GM18861 (cell line): ENCODE data around the gene BTRC.

ENCODE experiments used
- ATAC-seq: cut with Tn5 transposase; IDR thresholded peaks from one replicate; pipeline ENCODE4 v1.9.1; 2021; ENCODE audit not compliant: unreplicated experiment

BTRC gene

DNA sequence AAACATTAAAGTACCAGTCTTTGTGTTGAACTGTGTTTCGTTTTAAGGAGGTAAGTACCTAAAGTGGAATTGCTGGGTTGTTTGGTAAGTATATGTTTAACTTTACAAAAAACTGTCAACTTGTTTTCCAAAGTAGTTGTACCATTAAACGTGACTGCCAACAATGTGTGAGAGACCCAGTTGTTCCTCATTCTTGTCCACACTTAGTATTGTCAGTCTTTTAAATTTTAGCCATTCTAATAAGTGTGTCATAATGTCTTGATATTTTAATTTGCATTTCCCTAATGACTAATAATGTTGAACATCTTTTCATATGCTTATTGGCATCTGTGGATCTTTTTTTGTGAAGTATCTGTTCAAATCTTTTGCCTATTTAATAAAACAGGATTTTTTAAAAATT lies 159.8 kb downstream of the BTRC start:
- ATAC-seq, result no peak

DNA sequence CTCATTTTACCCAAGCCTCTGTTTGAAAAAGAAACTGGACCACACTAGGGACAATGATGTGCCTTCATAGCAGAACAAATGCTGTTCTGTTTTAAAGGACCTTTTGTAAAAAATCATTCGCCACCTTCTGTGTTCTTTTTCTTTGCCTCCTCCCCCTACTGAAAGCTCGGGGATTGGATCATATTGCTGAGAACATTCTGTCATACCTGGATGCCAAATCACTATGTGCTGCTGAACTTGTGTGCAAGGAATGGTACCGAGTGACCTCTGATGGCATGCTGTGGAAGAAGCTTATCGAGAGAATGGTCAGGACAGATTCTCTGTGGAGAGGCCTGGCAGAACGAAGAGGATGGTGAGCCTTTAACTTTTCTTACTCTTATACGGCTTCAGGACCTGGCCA lies 171.9 kb downstream of the BTRC start:
- ATAC-seq, result no peak

DNA sequence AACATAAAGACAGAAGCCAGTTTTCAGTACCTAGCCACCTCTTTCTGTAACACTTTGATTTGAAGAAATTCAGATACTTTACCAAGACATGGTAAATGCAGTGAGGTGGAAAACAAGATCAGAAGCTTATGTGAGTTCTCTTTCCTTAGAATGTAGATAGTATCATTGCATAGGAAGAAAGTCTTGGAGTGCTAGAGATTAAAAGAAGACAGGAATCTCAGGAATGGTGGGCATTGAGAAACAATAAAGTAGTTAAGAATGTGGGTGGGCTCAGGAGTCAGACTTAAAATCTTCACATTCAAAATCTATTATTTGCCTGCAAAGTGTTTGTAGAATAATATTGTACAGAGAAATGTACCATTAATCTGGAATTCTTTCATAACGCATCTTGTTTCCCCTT lies 175.2 kb downstream of the BTRC start:
- ATAC-seq, result no peak

DNA sequence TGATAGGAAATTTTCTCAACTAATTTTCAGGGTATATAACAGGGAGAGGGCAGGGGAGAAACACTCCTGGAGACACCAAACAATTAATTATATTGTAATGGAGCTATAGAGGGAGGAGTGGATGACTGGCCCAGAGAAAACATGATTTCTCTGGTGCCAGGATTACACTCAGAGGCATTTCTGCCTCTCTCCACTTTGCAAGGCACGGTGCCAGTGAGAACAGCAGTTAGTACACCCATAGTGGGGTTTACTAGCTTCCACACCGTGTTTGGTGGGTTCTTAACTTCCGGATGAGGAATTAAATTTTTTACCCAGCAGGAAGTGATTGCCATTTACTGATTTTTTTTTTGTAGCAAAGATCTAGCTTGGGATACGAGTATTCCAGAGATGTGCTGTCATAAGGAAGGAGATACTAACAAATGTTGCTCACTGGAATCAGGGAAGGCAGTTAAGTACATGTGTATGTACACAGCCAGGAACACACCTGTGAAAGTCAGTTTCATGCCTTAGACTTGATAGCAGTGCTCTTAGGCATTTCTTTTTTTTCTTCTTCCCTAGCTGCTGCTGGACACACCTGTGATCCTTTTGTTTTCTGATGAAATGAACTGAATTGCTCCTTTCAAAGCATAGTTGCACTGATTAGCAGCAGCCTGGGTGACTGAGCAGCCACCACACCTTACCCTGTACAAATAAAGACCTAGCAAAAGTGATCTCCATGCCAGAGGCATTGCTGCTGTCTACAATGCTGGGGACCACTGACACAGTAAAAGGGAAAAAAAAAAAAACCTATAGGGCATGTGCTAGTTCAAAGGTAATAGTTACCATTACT lies 176.0 kb downstream of the BTRC start:
- ATAC-seq, result no peak

DNA sequence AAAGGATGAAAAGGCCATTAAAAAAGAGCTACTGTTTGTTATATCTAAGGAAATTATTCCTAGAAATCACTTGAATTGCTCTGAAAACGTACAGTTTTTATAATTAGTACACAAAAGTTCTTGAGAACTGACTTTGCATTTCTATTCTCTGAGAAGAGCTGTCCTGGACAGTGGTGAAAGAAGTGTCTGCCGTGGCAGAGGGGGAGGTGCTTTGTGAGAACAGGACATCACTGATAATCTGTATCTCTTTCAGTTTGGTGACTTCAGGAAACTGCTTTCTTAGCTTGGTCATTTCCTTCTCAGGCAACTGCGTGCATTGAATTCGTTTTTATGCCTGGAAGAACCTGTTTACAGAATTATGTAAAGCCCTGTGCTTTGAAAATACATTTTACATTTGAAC lies 182.0 kb downstream of the BTRC start:
- ATAC-seq, result no peak

DNA sequence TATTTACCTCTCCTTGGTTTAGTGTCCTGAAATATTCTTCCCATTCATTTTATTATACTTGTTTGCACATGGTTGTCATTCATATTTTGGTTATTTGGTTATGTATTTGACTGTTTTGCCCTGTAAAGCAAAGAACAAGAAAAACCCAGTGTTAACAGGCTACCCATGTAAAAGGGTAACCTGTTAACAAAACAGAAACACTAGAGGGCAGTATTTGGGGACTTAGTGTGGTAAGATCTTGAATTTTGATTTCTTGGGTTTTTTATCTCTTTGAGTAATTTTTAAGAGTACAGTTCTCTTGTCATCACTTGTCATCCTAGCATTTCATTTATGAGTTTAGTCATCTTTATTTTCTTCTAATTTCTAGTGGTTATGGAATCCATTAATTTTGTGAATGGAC lies 182.8 kb downstream of the BTRC start:
- no peak for ATAC-seq

DNA sequence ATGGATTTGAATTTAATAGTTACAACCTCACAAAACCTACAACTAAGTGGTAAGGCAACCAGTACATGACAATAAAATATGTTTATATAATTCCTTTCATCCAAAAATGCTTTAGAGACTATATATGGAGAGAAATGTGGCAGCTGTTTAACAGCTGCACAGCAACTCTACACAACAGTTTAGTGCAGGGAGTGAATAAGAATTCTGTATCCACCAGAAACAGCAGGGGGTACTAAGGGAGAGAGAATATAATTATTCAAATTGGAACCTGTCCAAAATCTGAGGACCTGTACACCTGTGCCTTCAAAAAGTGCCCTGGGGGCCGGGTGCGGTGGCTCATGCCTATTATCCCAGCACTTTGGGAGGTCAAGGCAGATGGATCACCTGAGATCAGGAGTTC lies 184.5 kb downstream of the BTRC start:
- ATAC-seq, result no peak

DNA sequence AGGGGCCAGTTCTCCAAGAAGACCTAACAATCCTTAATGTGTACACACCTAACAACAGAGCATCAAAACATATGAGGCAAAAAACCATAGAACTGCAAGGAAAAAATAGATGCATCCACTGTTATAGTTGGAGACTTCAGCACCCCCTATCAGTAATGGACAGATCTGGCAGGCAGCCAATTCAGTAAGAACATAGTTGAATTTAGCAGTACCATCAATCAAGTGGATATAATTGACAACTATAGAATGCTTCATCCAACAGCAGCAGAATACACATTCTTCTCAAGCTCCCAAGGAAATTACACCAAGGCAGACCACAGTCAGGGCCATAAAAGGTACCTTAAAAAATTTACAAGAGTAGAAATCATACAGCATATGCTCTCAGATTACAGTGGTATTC lies 191.9 kb downstream of the BTRC start:
- ATAC-seq, result no peak

DNA sequence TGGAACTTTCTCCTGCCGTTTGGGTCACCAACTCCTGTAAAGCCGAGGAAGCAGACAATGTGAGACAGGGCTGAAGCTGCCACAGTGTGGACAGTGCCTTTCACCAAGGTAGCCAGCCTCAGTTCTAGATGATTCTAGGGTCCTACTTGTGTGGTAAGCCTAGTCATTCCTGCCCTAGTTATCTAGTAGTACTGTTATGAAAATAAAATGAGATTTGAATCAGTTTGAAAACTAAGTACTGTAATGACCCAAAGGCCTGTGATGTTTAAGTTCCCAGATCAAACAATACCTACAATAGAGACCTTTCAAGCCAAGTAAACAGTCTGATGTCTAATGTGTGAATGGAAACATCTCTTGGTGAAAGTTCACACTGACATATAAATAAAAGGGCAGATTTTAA lies 197.0 kb downstream of the BTRC start:
- no peak for ATAC-seq

DNA sequence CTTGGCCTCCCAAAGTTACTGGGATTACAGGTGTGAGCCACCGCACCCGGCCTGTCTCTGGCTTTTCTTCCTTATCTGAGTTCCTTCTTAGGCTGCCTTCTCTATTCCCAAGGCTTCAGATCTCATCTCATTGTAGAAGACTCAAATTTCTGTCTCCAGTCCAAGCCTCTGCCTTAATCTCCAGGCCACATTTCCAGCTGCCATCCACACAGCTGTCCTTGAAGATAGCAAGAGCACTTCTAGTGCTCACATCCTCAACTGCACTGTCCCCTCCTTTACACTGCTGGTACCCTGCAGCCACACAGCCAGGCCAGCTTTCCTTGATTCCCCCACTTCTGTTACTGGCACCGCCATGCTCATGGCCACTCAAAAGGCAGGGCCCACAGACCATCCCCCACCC lies 198.5 kb downstream of the BTRC start:
- ATAC-seq, result no peak

DNA sequence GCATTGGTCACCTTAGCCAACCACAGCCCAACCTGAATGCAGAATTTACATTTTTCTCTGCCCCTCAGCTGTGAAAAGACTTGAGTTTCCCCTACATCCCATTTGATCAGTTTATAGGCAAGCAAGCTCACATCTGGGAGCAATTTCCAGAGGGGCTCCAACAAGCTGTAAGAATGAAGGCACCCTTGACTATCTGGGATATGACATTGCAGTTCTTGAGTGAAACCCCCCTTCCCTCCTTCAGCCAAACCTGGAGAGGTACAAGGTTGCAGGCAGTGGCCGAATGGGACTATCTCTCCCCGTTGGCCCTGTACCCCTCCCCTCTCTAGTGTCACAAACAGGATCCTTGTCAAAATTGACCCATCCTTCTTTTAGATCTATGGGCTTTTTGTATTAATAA lies 203.6 kb downstream of the BTRC start:
- no peak for ATAC-seq

DNA sequence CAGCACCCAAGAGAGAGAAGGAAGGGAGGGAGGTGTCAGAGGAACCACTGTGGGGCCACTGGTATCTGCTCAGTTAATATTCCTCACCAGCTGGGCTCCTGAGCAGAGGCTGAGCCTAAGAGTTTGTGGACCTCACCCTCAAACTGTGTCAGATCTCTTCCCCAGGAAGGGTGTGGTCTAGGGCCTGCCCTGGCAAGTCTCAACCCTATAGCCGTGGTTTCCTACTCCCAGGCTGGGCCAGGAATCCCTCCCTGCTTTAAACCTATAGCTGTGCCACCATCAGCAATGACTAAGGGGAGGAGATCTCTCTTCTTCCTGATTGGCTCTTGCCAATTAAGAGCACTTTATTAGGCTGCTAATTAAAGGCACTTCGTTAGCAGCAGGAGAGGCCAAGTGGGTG lies 204.2 kb downstream of the BTRC start:
- no peak for ATAC-seq

DNA sequence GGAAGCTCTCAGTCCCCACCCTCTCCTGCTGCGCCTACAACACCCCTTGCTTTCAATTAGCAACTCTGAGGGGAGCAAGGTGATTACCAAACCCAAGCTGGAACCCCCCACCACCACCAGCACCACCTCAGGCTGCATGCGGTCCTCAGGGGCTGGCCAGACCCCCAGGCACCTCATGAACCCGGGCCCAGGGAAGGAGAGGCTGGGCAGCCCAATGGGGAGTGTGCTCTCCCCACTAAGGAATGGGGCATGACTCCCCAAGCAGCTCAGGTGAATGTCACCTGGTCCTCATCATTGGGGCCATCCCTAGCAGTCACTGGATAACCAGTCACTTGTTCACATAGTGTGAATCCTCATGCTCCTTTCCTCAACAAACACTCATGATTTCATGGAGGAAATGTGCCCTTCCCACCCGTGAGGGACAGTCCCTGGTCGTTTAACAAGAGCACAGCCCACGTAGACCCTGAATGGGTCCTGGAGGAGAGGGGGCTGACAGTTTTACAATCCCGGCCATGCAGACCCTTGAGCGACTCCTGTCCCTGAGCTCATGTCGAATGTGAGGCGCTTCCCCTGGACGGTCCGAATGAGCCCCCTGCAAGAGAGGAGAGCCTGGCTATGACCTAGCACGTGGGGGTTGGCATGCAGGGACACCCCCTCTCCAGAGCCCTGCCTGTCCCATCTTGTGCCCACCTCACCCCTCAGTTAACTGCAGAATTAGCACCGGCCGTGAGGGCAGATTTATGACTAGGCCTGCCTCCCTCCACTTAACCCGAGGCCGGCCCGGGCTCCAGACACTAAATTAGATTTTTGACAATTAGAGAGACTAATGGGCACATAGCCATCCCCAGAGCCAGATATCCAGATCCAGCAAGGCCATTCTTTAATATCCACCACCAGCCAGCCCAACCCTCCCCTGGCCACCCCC lies 205.0 kb downstream of the BTRC start:
- ATAC-seq, result no peak

DNA sequence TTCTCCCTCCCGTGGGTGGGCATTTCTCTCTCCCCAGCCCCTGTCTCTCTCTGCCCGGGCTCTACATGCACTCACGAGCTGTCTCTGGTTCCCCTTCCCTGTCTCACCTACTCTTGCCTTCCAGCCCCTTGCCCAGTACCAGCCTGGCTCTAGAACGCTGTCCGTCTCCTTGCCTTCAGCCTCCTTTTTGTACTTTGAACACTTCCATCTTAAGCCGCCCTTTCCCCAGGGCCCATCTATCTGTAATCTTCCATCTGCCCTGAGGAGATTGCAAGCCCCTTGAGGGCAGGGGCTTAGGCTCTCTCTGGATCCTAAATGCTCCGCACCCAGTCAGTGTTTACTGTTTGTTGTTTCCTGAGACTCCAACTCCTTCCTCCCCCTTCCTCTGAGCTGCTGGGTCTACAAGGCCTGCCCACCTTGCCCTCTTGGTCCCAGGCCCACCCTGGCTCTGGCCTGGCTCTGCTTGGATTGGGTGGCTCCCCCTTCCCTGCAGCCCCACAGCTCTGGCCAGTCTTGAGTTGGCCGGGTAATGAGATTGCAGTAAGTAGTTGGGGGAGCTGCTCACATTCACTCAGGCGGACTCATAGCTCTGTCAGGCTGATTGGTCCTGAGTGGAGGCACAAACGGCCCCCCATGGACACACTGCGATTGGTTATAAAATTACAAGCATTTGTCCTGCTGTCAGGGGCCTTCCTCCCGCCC lies 205.8 kb downstream of the BTRC start:
- no peak for ATAC-seq

DNA sequence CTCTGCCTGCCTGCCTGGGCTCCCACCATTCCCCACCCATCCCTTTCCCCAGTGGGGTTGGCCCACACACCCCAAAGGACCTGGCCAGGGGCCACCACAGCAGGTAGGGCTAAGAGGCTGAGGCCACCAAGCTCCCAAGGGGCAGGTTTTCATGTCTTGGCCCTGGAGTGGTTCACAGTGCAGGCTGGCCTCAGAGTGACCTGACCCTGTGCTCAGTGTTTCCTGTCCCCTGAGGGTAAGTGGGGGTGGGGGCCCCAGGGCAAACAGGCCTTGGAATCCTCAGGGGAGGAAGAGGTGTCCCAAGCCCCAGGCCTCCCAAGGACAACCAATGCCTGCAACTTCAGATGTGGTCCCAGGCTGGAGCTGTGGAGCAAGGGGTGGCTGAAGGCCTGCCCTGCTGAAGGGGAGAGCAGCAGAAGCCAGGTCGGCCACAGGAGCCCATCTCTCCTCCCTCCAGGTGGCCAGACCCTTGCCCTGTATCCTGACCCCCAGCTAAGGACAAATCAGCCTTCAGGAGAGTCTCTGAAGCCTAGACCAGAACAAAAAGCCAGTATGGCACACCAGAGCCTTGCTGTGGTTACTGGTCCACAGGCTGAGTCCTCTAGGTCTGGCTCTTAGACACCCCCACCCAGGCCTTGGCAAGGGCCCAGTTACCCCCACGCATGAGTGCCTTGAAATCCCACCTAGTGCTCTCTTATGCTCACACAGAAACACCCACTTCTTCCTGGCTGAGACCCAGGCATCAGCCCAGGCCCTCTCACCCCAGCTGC lies 206.5 kb downstream of the BTRC start:
- ATAC-seq, result no peak

DNA sequence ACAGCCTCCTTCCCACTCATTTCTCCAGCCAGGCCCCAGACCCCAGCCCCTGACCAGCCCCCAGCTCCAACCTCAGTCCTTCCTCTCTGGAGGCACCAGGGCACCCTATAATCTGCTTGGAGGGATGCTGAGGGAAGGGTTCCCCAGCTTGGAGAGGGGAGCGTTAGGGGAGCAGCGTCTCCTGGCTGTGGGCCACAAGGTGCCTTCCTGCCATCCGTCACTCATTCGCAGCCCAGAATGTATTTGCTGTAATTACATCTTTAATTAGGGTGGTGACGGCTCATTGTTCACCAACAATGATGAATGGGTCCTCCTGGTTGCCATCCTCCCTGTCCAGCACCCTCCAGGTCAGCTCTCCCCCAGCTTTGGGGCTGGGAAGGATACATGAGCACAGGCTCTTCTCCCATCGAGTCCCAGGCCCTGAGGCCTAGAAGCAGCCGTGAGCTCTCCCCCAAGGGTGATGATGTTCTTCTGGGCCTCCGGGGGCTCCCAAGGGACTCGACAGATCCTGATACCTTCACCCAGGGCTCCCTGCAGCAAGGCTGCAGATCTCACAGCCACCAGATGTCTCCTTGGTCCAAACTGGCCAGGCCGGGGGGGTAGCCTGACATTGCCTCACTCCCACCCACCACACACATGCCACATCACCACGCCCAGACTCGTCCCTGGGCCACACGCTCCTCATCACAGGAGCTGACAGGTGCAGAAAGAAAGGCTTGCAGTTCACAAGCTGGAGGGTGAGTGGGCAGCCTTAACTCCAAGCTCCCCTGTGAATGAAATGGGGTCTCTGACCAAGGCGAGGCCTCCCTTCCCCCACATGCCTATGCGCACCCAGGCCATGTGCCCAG lies 207.3 kb downstream of the BTRC start:
- ATAC-seq, result no peak

DNA sequence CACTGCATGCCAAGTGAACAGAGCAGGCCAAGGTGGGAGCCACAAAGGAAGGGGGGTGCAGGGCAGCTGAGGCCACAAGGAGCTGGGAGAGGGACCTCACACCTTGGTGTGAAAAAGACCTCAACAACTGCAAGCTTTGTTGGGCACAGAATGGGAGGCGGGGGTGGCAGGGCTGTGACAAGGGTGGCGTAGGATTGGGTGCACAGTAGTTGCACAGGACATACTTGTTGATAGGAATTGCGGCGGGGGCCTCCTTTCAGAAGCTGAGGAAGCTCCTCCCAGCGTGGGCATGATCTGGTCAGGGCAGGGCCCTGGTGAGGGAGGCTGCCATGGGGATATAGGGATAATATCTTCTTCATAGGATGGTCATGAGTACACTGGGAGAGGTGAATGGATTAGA lies 208.3 kb downstream of the BTRC start:
- ATAC-seq, result no peak

DNA sequence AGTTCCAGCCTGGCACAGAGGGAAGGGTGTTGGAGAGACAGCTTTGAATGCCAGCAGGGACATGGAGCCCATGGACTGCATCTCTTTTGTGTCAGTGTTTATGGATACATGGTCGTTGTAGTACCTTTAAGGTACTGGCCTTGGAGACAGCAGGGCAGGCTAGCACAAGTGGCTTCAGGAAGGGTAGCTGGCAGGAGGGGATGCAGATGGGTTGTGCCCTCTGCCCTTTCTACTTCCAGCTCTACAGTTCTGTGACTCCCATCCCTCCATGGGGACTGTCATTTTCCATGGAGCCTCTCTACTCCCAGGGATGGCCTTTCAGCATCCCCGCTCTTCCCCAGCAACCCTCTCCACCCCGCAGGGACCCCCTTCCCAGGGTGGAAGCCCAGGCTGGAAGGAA lies 209.0 kb downstream of the BTRC start:
- ATAC-seq, result no peak

DNA sequence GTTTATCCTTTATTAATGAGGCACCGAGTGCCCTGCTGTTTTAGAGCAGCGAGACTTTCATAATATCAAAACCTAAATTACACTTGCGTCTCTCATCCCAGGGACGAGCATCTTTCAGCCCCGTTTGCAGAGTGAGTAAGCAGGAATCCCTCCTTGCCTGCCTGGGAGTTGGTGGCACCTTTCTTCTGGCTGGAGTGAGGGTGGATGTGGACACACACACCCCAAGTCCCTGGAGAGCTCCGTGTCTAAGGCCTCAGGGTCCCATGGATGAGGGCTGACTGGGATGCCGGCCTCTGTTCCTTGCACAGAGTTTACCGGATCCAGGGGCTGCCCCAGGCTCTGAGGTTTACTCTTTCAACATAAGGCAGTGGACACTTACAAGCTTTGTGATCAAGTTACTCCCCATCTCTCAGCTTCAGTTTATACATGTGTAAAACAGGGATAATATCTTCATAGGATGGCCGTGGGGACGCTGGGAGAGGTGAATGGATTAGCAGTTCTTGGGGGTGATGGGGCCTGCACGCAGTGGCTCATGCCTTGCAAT lies 209.6 kb downstream of the BTRC start:
- no peak for ATAC-seq
